Mesothelial cell of epicardium (in vitro differentiated cells): ENCODE data around the gene PRR23E. TPM values are rescaled to one million over a fixed set of nuclear protein-coding genes. Genes with fewer than 3 reads are reported as not detected.

Source experiments
- DNase-seq, 2 experiments: peaks; one replicate each; pipeline ENCODE4 v3.0.0; 2021; ENCODE audit warnings: low spot score in 2 of 2; ENCODE audit not compliant: unreplicated experiment in 2 of 2
- H3K27ac Mint-ChIP-seq: 2 replicates; pipeline ENCODE4 v1.8.0; 2021; ENCODE audit warnings: mixed read lengths
- H3K27me3 Mint-ChIP-seq: 2 replicates; pipeline ENCODE4 v1.8.0; 2021; ENCODE audit warnings: low read depth, mixed read lengths
- H3K36me3 Mint-ChIP-seq: 2 replicates; pipeline ENCODE4 v1.8.0; 2021; ENCODE audit warnings: mixed read lengths
- H3K4me1 Mint-ChIP-seq: 2 replicates; pipeline ENCODE4 v1.8.0; 2021; ENCODE audit warnings: mixed read lengths
- H3K4me3 Mint-ChIP-seq: 2 replicates; pipeline ENCODE4 v1.8.0; 2021; ENCODE audit warnings: mild to moderate bottlenecking, moderate library complexity, mixed read lengths
- H3K9me3 Mint-ChIP-seq: 2 replicates; pipeline ENCODE4 v1.8.0; 2021; ENCODE audit warnings: mixed read lengths
- CTCF ChIP-seq: fragments of 200-600 bp; sonication (generic); IDR thresholded peaks from one replicate; pipeline ENCODE4 v1.5.0; 2021; ENCODE audit warnings: antibody characterized with exemption; ENCODE audit not compliant: unreplicated experiment
- total RNA-seq: library from RNA; stranded (reverse); gene quantifications from 3 replicates; pipeline ENCODE4 v1.2.1, GENCODE V29; 2021

PRR23E gene
- total RNA-seq, 1 donor from 2014 or later: not detected

DNA sequence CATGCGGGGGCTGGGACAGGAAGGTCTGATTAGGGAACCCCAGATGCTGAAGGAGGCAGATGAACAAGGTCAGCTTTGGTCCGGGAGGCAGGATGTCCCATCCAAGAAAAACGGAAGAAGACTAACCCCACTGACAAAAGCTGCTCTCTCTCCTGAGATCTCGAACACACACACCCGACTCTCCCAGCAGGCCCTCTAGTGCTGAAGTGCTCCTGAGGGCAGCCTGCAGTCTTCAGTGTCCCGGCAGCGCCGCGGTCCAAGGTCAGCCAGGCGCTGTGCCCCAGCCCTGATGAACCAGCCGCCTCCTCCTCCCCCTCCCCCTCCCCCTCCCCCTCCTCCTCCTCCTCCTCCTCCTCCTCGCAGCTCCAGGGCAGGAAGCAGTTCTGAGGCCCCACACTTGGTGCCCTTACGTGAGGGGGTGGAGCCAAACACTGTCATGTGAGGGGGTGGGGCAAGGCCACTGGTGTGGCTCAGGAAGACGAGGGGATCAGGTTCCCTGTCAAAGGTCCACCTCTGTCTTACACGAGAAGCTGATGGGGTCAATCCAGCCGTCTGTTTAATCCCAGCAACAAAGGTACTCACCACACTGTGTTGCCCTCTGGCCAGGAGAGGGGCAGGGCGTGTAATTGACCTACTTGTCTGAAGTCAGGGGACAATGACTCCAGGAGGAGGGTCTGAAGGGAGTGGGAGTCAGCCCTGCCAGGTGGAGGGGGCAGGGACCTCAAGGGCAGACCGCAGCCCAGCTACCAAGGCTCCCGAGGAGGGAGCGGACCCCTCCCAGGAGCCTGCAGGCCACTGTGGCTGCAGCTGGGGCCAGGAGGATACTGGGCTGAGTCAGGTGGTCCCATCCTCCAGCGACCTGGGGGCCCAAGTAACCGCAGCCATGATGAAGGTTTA lies 34.3 kb downstream of the PRR23E start:
- Mint-ChIP-seq H3K27me3 (peaks cover 32% of the 10 kb centered on the region), H3K4me3 (no peak overlapping the region), H3K9me3 (peaks cover 20% of the 10 kb centered on the region), H3K4me1 (no peaks in the 10 kb centered on the region), H3K36me3 (no peaks in the 10 kb centered on the region), H3K27ac (no peak overlapping the region)
- no peak for TF ChIP-seq CTCF
- DNase-seq: no peak

GRCh38 chr3:127228866-127229265 lies 35.9 kb downstream of the PRR23E start:
- Mint-ChIP-seq H3K27ac (no peak overlapping the region), H3K4me1 (no peaks in the 10 kb centered on the region), H3K4me3 (no peak overlapping the region), H3K9me3 (peaks cover 20% of the 10 kb centered on the region), H3K27me3 (peaks cover 25% of the 10 kb centered on the region), H3K36me3 (no peaks in the 10 kb centered on the region)
- TF ChIP-seq CTCF: no peak
- DNase-seq: no peak

DNA sequence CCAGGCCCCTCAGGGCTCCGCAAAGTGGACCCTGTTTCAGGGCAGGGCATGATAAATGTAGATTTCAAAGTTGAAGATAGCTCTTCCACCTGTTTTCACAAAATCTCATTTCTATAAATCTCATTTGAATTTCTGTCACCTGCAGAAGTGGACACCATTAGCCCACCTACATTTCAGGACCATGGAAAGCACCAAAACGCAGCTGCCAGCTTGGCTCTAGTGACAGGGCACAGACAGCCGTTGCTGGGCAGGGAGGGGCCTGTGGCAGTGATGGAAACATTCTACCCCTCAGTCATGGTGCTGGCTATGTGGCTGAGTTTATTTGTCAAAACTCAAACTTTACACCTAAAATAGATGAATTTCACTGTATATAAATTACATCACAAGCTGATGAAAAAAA lies 40.4 kb downstream of the PRR23E start:
- TF ChIP-seq CTCF: no peak
- Mint-ChIP-seq H3K27me3 (peaks cover 21% of the 10 kb centered on the region), H3K36me3 (no peaks in the 10 kb centered on the region), H3K9me3 (peaks cover 5% of the 10 kb centered on the region), H3K27ac (no peak overlapping the region), H3K4me1 (no peaks in the 10 kb centered on the region), H3K4me3 (no peak overlapping the region)
- no peak for DNase-seq

GRCh38 chr3:127234778-127235177 lies 41.8 kb downstream of the PRR23E start:
- no peaks in the 10 kb centered on the region for H3K4me1 Mint-ChIP-seq
- TF ChIP-seq CTCF: no peak
- H3K27ac Mint-ChIP-seq: no peak overlapping the region
- no peaks in the 10 kb centered on the region for H3K36me3 Mint-ChIP-seq
- peaks cover 28% of the 10 kb centered on the region for H3K27me3 Mint-ChIP-seq
- DNase-seq: no peak
- no peak overlapping the region for H3K4me3 Mint-ChIP-seq
- peaks cover 5% of the 10 kb centered on the region for H3K9me3 Mint-ChIP-seq

DNA sequence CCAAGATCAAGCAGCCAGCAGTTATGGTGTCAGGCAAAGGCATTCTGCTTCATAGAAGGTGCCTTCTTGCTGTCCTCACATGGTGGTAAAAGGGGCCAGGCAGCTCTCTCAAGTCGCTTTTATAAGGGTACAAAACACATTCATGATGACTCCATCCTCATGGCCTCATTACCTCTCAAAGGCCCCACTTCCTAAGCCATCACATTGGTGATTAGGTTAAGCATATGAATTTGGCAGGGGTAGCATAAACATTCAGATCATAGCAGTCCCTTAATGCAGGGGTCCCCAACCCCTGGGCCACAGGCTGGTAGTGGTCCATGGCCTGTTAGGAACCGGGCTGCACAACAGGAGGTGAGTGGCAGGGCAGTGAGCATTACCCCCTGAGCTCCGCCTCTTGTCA lies 42.8 kb downstream of the PRR23E start:
- H3K36me3 Mint-ChIP-seq: no peaks in the 10 kb centered on the region
- no peak overlapping the region for H3K4me3 Mint-ChIP-seq
- H3K27me3 Mint-ChIP-seq: peaks cover 28% of the 10 kb centered on the region
- H3K4me1 Mint-ChIP-seq: no peaks in the 10 kb centered on the region
- H3K27ac Mint-ChIP-seq: no peak overlapping the region
- peaks cover 5% of the 10 kb centered on the region for H3K9me3 Mint-ChIP-seq
- no peak for DNase-seq
- TF ChIP-seq CTCF: no peak
